Endothelial cell of umbilical vein (primary cell): ENCODE data around the gene TMPRSS6. TPM values are rescaled to one million over a fixed set of nuclear protein-coding genes. Genes with fewer than 3 reads are reported as not detected.
"Not testable (repeated sequence)": the region's sequence is repeated elsewhere in the genome, so short reads cannot be mapped to it uniquely, and the experiment has no call there.

Source experiments
- BruUV-seq: library from RNA; stranded (reverse); fragments of 400-500 nt; replicated peaks from 2 replicates; lab custom pipeline; 2021; lab: Mats Ljungman, UMichigan
- CTCF ChIA-PET: fragments of 300-600, 350-600 bp; sonication (Branson Sonifier 250); formaldehyde crosslinking; loops from one replicate; lab custom pipeline; 2021; ENCODE audit warnings: antibody characterized with exemption, inconsistent platforms; lab: Charles Lee
- POLR2A ChIA-PET: fragments of 300-600, 350-600 bp; sonication (Branson Sonifier 250); formaldehyde crosslinking; loops from one replicate; lab custom pipeline; 2021; ENCODE audit warnings: antibody characterized with exemption, inconsistent platforms; lab: Charles Lee
- DNase-seq: peaks from one replicate; pipeline ENCODE4 v3.0.0-alpha.2; 2011; ENCODE audit warnings: low read depth, low spot score
- FAIRE-seq: peaks from 2 replicates; lab custom pipeline; 2011; peaks lifted over from hg19 to GRCh38; lab: Jason Lieb, UNC
- H2AFZ ChIP-seq: 2 replicates; pipeline ENCODE4 v1.6.0; 2012; ENCODE audit warnings: low read depth, low read length, control low read depth, inconsistent platforms
- H3K27ac ChIP-seq: 2 replicates; pipeline ENCODE4 v1.5.1; 2011; ENCODE audit warnings: low read depth, mild to moderate bottlenecking, control low read depth, low read length, moderate library complexity; ENCODE audit not compliant: insufficient read depth
- H3K27me3 ChIP-seq, 2 experiments: 2 replicates each; pipeline versions ENCODE4 v1.6.0 to v1.6.1; 2011; ENCODE audit warnings: low read length in 2 of 2, mixed read lengths in 1 of 2; ENCODE audit not compliant: control insufficient read depth in 2 of 2, insufficient read depth in 2 of 2
- H3K36me3 ChIP-seq, 2 experiments: 2 replicates in 1 of 2; 3 replicates in 1 of 2; pipeline ENCODE4 v1.5.1; 2011; ENCODE audit warnings: low read length in 2 of 2, mild to moderate bottlenecking in 1 of 2, moderate library complexity in 1 of 2; ENCODE audit not compliant: control insufficient read depth in 2 of 2, insufficient read depth in 2 of 2; ENCODE audit errors: extremely low read depth in 1 of 2
- H3K4me1 ChIP-seq: 3 replicates; pipeline ENCODE4 v1.5.1; 2011; ENCODE audit warnings: mild to moderate bottlenecking, low read length; ENCODE audit not compliant: control insufficient read depth, insufficient read depth; ENCODE audit errors: extremely low read depth
- H3K4me2 ChIP-seq: 2 replicates; pipeline ENCODE4 v1.6.1; 2011; ENCODE audit warnings: low read length, control low read depth, mixed read lengths; ENCODE audit not compliant: insufficient read depth
- H3K4me3 ChIP-seq, 3 experiments: fragments of 200-600 bp in 1 of 3; sonication (generic), shearing (Covaris generic) in 1 of 3; replicated peaks in 1 of 3; 2 replicates each; pipeline ENCODE4 v1.5.1; 2011 to 2016; ENCODE audit warnings: control low read depth in 3 of 3, low read length in 3 of 3, mild to moderate bottlenecking in 2 of 3, inconsistent platforms in 1 of 3, low read depth in 1 of 3, moderate library complexity in 1 of 3; ENCODE audit not compliant: insufficient read depth in 1 of 3
- H3K79me2 ChIP-seq: 2 replicates; pipeline ENCODE4 v1.6.0; 2012; ENCODE audit warnings: low read length, inconsistent platforms; ENCODE audit not compliant: control insufficient read depth, insufficient read depth
- H3K9ac ChIP-seq: replicated peaks from 2 replicates; pipeline ENCODE3; 2011; ENCODE audit warnings: low read length, control low read depth; ENCODE audit not compliant: insufficient read depth; ENCODE audit errors: extremely low read depth
- H3K9me1 ChIP-seq: replicated peaks from 3 replicates; pipeline ENCODE4 v1.6.0; 2011; ENCODE audit warnings: mild to moderate bottlenecking, low read length; ENCODE audit not compliant: control insufficient read depth, insufficient read depth; ENCODE audit errors: extremely low read depth
- H3K9me3 ChIP-seq: replicated peaks from 2 replicates; pipeline ENCODE4 v1.5.1; 2012; ENCODE audit warnings: low read length, inconsistent platforms; ENCODE audit not compliant: control insufficient read depth, insufficient read depth
- H4K20me1 ChIP-seq: replicated peaks from 2 replicates; pipeline ENCODE3; 2011; ENCODE audit warnings: mild to moderate bottlenecking, low read length; ENCODE audit not compliant: control insufficient read depth, insufficient read depth; ENCODE audit errors: extremely low read depth
- CTCF ChIP-seq, 2 donors: IDR thresholded peaks; 1 replicate in 1 of 2; 2 replicates in 1 of 2; pipeline ENCODE4 v1.5.1; 2011; ENCODE audit warnings: low read length in 2 of 2, mild to moderate bottlenecking in 2 of 2, moderate library complexity in 2 of 2, control low read depth in 1 of 2, inconsistent platforms in 1 of 2, low read depth in 1 of 2; ENCODE audit not compliant: insufficient read depth in 1 of 2; ENCODE audit errors: extremely low read depth in 1 of 2
- EZH2 ChIP-seq: IDR thresholded peaks from 2 replicates; pipeline ENCODE4 v1.6.1; 2012; ENCODE audit warnings: borderline replicate concordance, low read depth, mild to moderate bottlenecking, moderate library complexity, low read length, inconsistent platforms; ENCODE audit not compliant: severe bottlenecking
- FOS ChIP-seq: IDR thresholded peaks from 2 replicates; pipeline ENCODE4 v1.6.1; 2011; ENCODE audit warnings: mild to moderate bottlenecking, low read length, moderate library complexity, borderline replicate concordance; ENCODE audit not compliant: insufficient read depth
- GATA2 ChIP-seq: IDR thresholded peaks from 2 replicates; pipeline ENCODE4 v1.7.0; 2011; ENCODE audit warnings: low read depth, mild to moderate bottlenecking, moderate library complexity, mixed read lengths, low read length; ENCODE audit not compliant: insufficient read length, insufficient read depth
- JUN ChIP-seq: IDR thresholded peaks from 2 replicates; pipeline ENCODE4 v1.6.1; 2011; ENCODE audit warnings: borderline replicate concordance, low read depth; ENCODE audit not compliant: insufficient read length, insufficient read depth
- MAX ChIP-seq: IDR thresholded peaks from 2 replicates; pipeline ENCODE4 v1.6.1; 2011; ENCODE audit not compliant: insufficient read depth, insufficient read length
- MYC ChIP-seq: IDR thresholded peaks from one replicate; pipeline ENCODE4 v1.6.1; 2011; ENCODE audit warnings: mild to moderate bottlenecking, low read depth, low read length
- POLR2A ChIP-seq: IDR thresholded peaks from 2 replicates; pipeline ENCODE4 v1.6.1; 2012; ENCODE audit warnings: low read depth, mild to moderate bottlenecking, control low read depth, low read length
- POLR2AphosphoS5 ChIP-seq: IDR thresholded peaks from 2 replicates; pipeline ENCODE4 v1.6.1; 2012; ENCODE audit warnings: low read depth, mild to moderate bottlenecking, control low read depth, low read length, moderate library complexity; ENCODE audit not compliant: insufficient read depth
- dilution Hi-C: fragments of 300-500 bp; cut with MboI; formaldehyde crosslinking; loops from one replicate; pipeline ENCODE4 v1.15.0; 2019; ENCODE audit warnings: low sequenced_read_pairs; ENCODE audit not compliant: extremely low pct_ligation_motif_present
- intact Hi-C: fragments of 100-400 bp; cut with micrococcal nuclease; formaldehyde crosslinking; loops from one replicate; pipeline ENCODE4 v1.10.0; 2022
- polyA plus RNA-seq, 4 experiments: library from polyadenylated mRNA; depleted of rRNA in 3 of 4; stranded (reverse) in 3 of 4; unstranded in 1 of 4; fragments of >200 nt; gene quantifications; 2 replicates each; pipeline versions ENCODE4 v1.2.1 to v1.2.3, GENCODE V29; 2011 to 2012; ENCODE audit warnings: missing spikeins in 1 of 4
- total RNA-seq: library from RNA; stranded (reverse); gene quantifications from 2 replicates; pipeline ENCODE4 v1.2.3, GENCODE V29; 2021

Gene TMPRSS6
- total and polyA plus RNA-seq, 2 donors (not counting 3 experiments of a cell fraction or from before 2014, with no cell fraction given): not detected

GRCh38 chr22:37071850-37072592, 37.5 kb downstream of the TMPRSS6 start:
- H2AFZ ChIP-seq, BruUV-seq, dilution Hi-C loops, H3K4me3 ChIP-seq, CTCF ChIA-PET, DNase-seq, H3K9me1 ChIP-seq, H4K20me1 ChIP-seq, H3K4me1 ChIP-seq, H3K79me2 ChIP-seq, H3K27ac ChIP-seq, H3K9me3 ChIP-seq, H3K4me2 ChIP-seq, H3K36me3 ChIP-seq, H3K9ac ChIP-seq, FAIRE-seq, POLR2A ChIA-PET, intact Hi-C loops: not testable (repeated sequence)
- H3K27me3 ChIP-seq: peaks cover 15 to 17% of the 10 kb centered on the region in 2 experiments

- Histone ChIP-seq H4K20me1 (no peaks in the 10 kb centered on the region), H3K9me3 (no peaks in the 10 kb centered on the region), H3K27ac (no peak overlapping the region), H3K4me1 (no peaks in the 10 kb centered on the region), H2AFZ (no peak overlapping the region), H3K27me3 (peaks cover 14 to 15% of the 10 kb centered on the region in 2 experiments), H3K4me2 (no peak overlapping the region), H3K9ac (no peak overlapping the region), H3K79me2 (no peaks in the 10 kb centered on the region), H3K4me3 (no peak overlapping the region), H3K36me3 (no peaks in the 10 kb centered on the region), H3K9me1 (no peaks in the 10 kb centered on the region)
- FAIRE-seq (no peak), DNase-seq (no peak)
- no peak for TF ChIP-seq POLR2AphosphoS5
- no peak for TF ChIP-seq FOS
- no peak for TF ChIP-seq JUN
- no peak for TF ChIP-seq EZH2
- TF ChIP-seq POLR2A: no peak
- no peak for TF ChIP-seq MYC
- TF ChIP-seq MAX: no peak
- no peak for TF ChIP-seq GATA2
- TF ChIP-seq CTCF (IDR thresholded peaks at IDR 0.05; ENCODE audit: extremely low read depth in 1 of 2, insufficient read depth in 1 of 2, low read depth in 1 of 2, low read length in 2 of 2): no peak
- ChIA-PET CTCF (interaction anchor here (1.4 kb wide), 1 partner anchor 19 kb away, joined by 3 read pairs; no protein-coding TSS in a partner anchor), POLR2A (no interaction called here)
- intact Hi-C loops (no loop called here), dilution Hi-C loops (no loop called here)
- no TSS peak for BruUV-seq
Measured at GRCh38 chr22:37070744-37071143, 38.8 kb downstream of the TMPRSS6 start.
